GM19240 (cell line): Measurements from ENCODE around the gene KCTD16.

Source experiments
- DNase-seq: peaks from one replicate; pipeline ENCODE4 v3.0.0; 2011; ENCODE audit warnings: low spot score; ENCODE audit not compliant: insufficient read length

Gene KCTD16

GRCh38 chr5:144206141-144206540 is 35.5 kb downstream of the KCTD16 start:
- DNase-seq, result no peak

DNA sequence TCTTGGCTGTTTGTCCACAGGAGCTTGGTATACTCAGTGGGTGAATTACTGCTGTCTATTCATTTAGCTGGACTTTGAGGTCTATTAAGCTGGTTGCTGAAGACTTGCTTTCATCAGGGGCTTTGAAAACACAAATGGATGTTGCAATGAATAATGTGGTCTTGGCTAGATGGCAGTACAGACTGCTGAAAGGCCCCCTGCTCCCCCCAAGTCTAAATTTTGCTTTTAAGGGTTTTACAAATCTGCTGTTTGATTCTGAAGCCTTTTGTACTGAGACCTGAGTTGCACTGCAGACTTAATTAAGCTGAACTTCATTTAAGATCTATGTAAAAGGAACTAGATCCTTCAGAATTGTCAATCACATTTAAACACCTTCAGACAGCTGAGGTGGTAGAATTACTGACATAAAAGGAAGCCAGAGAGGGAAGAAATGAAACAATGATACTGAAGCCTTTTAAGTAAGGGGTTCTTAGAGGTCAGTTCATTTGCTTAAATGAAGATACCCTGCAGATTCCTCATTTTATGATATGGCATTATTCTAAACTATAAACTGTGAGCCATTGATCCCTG is 37.3 kb downstream of the KCTD16 start:
- DNase-seq, result no peak

DNA sequence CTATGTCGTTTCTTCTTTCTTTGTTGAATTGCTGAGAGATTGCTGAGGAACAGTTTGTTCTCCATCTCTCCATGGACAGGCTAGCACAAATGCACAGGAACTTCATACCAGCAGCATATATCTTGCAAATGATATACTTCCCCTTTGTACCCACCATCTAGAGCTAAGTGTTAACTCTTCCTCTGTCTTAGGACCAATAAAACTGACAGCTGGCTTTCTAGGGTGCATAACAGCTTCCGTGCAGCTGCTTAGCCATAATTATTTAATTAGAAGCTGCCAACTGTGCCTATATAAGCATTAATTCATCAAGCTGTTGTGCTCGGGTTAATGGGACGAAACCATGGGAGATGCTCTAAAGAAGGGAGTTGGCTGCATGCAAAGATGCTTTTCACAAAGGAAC is 38.7 kb downstream of the KCTD16 start:
- no peak for DNase-seq

DNA sequence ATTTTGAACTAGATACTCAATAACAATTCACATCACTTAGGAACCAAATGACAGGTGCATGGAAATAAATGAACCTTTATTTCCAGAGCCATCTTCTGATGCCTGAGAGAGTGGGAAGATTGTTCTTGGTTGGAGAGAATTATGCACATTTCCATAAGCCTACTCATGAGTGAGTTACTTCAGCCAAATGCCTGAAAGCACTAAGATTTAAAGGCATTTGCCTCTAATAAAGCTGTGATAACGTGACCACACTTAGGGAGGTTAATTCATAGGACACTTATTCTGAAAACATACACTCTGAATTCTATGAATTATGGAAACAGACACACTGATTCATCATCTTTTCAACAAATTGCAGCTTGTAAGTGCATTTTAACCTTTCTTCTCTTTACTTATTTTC is 40.0 kb downstream of the KCTD16 start:
- no peak for DNase-seq

DNA sequence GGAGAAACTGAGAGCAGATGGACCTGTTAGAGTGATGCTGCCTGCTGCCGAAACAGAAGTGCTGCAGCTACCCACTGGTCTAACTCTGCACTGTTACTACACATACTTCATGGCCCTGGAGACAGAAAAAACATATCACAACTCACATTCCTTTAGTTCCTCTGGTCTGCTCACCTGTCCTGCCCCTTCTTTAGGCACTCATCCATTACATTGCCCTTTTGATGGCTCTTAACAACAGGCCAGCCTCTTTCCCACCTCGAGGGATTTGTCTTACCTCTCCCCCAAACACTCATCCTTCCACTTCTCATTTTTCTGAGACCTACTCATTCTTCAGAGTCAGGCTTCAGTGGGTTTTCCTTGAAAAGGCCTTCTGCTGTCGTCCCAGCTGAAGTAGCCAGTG is 49.2 kb downstream of the KCTD16 start:
- DNase-seq, result no peak

DNA sequence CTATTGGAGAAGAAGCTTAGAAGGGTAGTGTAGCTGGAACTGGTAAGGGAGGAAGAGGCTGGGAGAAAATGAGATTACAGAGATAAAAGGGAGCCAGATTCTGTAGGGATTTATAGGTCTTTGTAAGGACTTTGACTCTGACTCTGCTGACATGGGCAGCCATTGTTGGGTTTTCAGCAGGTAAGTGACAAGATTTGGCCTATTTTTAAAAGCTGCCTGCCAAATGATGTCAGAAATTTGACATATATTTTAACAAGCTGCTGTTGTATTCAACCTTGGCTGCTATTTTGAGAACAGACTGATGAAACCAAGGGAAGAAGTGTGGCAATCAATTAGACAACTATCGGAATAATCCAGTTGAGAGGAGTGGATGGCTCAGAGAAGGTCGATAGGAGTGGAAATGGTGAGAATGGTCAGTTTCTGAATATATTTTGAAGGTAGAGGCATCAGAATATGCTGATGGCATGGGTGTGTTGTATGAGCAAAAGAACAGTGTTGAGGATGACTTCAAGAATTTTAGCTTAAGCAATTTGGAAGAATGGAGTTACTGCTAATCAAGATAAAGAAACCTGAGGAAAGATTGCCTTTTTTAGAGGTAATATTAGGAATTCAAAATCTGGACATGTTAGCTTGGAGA is 56.8 kb downstream of the KCTD16 start:
- DNase-seq, result no peak

DNA sequence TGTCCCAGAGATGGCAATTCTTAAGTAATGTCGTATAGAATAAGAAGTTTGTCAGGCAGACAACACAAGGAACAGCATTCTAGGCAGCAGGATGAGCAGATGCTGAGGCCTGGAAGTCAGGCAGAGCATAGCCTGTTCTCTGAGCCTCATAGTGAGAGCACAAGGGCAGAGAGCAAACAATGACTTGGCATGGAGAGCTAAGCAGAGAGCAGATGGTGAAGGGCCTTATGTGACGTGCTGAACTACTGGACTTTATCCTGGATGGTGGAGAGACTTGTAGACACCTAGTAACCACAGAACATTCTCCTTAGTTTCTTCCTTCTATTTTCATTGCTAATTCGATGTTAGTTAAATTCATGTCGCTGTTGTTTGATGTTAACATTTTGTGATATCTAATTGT is 60.1 kb downstream of the KCTD16 start:
- no peak for DNase-seq

DNA sequence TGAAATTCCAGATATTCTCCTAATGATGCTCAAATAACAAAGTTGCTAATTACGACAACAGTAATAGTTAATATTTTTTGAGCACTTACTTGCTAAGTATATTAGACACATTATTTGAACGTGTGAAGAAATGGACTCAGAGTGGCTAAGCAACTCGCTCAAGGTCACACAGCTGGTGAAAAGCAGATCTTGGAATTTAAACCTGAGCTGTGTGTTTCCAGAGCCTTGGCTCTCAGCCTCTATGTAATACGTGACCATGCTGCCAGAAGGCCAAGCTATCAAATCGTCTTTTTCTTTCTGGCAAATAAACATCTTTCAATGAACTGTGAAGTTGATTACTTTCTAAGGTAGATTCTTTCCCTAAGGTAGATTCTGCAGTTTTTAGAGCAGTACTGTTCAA is 61.6 kb downstream of the KCTD16 start:
- DNase-seq, result no peak

DNA sequence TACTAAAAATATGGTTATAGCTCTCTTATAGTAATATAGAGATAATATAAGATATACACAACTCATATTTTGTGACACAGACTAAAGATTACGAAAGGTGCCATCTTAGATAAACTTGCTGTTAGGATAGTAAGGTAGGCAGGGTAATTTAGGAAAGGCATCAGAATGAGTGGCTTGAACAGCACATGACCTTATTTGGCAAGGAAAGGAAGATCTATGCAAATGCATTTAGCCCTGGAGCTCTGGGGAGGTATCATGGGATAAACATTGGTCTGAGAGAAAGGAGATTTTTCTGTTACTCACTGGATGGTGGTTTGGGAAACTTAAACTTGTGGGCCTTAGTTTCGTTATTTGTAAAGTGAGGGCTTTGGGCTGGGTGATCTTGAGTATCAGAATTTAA is 65.8 kb downstream of the KCTD16 start:
- DNase-seq, result no peak

DNA sequence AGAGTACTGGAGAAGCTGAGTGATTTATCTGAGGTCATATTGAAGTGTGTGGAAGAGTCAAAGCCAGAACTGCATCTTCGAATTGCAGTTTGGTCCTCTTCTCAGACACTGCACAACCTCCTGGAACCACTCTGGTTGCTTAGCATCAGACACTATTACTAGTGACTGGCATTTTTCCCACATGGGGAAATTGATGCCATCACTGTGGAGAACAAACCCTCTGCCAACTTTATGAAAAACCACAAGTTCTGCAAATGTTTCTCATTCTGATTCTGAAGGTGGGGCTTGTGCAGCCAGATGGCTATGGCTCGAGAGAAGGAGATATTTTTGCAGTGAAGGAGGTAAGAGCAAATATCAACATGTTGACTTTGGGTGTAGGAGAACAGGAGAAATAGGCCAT is 67.2 kb downstream of the KCTD16 start:
- DNase-seq, result no peak

DNA sequence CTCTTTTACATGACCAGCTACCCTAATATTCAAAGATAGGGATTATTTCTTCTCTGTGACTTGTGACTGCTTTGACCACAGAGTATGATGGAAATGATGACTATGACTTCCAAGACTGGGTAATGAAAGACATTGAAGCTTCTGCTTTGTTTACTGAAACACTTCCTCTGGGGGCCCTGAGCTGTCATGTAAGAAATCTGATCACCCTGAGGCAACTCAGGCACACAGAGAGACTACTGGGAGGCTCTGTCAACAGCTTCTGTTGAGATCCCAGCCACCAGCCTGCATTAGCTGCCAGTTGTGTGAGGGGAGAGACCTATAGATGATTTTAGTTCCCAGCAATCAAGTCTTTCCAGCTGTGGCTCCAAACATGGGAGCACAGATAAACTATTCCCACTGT is 76.5 kb downstream of the KCTD16 start:
- no peak for DNase-seq

- no peak for DNase-seq
Observed at GRCh38 chr5:144248015-144248414, 77.3 kb downstream of the KCTD16 start.

DNA sequence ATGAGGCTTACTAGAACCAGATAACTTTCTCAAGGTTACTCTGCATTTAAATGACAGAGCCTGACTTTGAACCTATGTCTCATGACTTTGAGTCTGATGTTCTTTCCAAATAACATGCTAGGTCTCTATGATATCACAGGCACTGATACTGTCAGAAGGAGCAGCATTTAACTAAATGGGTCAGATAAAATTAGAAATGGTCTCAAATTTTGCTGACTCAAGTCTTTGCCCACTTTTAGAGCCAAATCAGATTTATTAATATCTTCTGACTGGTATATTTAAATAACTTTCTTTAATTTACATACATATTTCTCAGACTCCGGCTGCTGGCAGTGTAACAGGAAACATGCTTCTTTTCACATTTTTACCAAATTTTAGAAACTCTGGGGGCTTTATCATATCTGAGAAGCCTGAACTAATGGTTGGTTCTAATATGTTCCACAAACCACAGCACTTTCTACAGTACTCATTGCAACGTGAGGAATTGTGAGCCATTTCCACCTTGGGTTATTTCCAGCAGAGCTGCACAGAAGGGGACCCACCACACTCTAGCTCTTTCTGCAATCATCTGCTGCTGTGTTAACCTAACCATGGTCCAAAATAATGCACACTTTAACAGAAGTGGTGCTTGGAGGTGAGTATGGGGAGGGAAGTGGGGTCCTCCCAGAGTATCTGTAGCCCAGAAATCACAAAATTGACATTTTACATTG is 79.2 kb downstream of the KCTD16 start:
- DNase-seq, result no peak

GRCh38 chr5:144254552-144254951 is 83.9 kb downstream of the KCTD16 start:
- no peak for DNase-seq

DNA sequence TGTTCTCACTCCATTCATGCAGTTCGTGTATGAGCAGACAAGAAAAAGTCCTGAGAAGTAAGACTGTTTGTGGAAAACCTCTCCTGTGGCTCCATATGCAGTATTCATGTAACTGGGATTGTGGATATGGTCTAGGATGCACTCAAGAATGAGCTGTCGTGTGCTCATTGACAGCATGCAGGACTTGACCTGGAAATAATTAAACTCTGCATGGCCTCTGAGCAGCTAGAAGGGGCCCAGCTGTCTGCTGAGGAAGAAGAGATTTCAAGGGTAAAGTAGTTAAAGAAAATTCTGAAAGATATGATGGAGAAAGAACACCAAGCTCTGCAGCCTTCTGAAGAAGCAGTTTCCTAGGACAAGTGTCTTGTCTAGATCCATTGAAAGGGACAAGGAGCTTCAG is 89.4 kb downstream of the KCTD16 start:
- DNase-seq, result no peak

DNA sequence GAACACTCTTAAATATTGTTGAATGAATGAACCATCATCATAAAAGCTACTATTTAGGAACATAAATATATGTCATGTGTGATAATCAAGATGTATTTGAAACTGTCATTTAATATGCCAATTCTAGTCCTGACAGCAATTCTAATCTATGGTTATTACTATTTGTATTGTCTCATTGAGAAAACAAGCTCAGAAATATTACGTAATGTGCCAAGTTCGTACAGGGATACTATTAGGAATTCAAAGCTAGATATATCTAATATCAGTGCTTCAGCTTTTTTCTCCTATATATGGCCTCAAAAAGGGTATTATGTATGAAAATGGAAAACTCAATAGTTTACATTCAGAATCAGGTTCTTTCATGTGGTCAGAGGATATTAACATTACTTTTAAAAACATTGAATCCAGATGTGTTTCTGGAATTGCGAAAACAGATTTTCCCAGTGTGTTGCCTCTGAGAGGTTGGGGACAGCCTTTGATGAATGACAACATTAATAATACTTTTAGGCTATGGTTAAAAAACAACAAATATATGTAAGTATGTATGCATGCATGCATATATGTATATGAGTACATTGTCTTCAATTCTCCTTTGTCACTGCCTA is 95.1 kb downstream of the KCTD16 start:
- DNase-seq, result no peak

DNA sequence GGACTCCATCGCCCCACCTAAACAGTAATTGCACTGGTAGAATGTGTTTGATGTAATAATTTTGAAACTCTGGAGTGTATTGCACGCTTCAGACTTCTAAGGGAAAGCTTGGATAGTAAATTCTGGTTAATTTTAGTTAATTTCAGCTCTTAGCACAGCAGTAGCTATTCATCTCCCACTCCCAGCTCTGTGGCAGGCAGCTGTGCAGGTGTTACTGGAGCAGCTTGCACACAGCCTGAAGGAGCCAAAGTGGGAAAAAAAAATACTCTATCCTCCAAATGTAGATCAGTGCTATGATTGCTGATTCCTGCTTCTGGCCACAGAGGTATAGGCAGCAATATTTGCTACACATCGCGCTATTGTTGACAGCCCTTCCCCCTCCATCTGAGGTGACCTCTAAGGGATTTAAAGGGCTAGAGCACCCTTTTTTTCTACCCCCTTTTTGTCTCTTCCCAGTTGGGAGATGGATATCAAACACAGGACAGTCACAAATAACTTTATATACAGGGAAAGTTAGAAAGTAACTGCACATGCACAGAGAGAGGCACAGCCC is 97.4 kb downstream of the KCTD16 start:
- no peak for DNase-seq

- no peak for DNase-seq
Observed at GRCh38 chr5:144273232-144274027, 102.8 kb downstream of the KCTD16 start.

- no peak for DNase-seq
Observed at GRCh38 chr5:144275329-144275728, 104.7 kb downstream of the KCTD16 start.

DNA sequence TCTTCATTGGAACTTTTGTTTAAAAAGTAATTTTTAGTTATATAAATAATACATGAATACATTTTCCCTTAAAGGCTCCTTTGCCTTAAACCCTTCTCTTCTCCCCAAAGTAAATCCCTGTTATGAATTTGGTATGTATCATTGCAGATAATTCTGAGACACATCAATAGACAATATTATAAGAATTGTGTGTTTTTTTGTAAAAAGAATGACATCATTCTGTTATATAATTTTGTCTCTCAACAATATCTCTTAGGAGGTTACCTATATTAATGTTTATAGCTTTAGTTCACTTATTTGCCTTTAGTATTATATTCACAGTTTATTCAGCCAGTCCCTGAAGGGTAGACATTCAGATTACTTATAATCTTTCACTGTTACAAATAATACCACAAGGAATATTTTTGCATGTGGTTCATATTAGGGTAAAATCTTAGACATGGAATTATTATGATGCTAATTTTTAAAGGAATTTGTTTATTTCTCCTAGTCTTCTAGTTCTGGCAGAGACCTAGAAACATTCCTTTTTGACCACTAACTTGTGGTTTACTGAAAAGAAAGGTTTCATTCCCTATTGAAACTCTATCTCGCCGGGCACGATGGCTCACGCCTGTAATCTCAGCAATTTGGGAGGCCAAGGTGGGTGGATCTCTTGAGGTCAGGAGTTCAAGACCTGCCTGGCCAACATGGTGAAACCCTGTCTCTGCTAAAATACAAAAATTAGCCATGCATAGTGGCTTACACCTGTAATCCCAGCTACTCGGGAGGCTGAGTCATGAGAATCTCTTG is 105.6 kb downstream of the KCTD16 start:
- DNase-seq, result no peak

DNA sequence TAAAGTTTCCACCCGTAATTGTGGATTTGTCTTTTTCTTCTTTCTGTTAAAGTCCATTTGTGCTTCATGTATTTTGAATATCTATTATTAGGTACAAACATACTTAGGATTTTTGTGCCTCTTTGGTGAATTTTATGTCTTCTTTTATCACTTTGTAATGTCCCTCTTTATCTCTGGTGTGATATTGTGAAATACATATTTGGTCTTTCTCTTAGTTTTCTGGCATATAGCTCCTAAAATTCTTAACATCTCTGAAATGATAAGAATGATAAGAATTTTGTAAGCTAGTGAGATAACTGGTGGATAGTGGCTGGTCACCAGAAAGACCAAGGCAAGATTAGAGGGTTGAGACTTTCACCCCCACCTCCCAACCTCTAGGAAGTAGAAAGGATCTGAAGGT is 111.1 kb downstream of the KCTD16 start:
- no peak for DNase-seq
